Mononuclear cell (primary cell): ENCODE data around the gene THSD7B. TPM values are rescaled to one million over a fixed set of nuclear protein-coding genes. Genes with fewer than 3 reads are reported as not detected.

Experiments used
- H3K27me3 ChIP-seq: 2 replicates; pipeline ENCODE4 v1.6.0; 2011; ENCODE audit warnings: low read length, control low read depth; ENCODE audit not compliant: insufficient read depth
- H3K4me1 ChIP-seq: 2 replicates; pipeline ENCODE4 v1.5.1; 2011; ENCODE audit warnings: mild to moderate bottlenecking, low read length, control low read depth; ENCODE audit not compliant: insufficient read depth
- H3K4me3 ChIP-seq: 2 replicates; pipeline ENCODE4 v1.5.1; 2011; ENCODE audit warnings: mild to moderate bottlenecking, low read length, moderate library complexity
- H3K9me3 ChIP-seq: 2 replicates; pipeline ENCODE4 v1.5.1; 2011; ENCODE audit warnings: low read depth, mild to moderate bottlenecking, control low read depth, low read length
- total RNA-seq: library from RNA; depleted of rRNA; stranded (reverse); fragments of >200 nt; gene quantifications from one replicate; pipeline ENCODE4 v1.2.3, GENCODE V29; 2012

Gene THSD7B
- total RNA-seq, 1 donor: not detected

DNA sequence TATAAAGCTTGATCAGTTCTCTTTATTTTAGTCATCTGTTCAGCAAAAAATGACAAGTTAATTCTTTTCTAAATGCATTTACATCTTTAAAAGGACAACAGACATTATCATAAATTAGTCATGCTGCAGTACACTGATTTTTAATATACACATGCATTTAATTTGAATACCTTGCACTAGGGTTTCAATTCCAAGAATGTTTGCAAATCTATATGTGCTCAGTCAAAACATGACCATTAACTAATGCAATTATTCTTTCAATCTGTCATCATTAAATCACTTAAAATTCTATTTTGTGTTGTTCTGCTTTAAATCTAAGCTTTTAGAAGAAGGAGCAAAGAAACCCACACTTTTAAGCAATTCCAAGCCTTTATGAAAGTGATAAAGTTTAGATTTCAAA lies 342.6 kb downstream of the THSD7B start:
- H3K9me3 ChIP-seq: no peaks in the 10 kb centered on the region
- H3K27me3 ChIP-seq: no peaks in the 10 kb centered on the region
- H3K4me1 ChIP-seq: no peaks in the 10 kb centered on the region
- no peak overlapping the region for H3K4me3 ChIP-seq

DNA sequence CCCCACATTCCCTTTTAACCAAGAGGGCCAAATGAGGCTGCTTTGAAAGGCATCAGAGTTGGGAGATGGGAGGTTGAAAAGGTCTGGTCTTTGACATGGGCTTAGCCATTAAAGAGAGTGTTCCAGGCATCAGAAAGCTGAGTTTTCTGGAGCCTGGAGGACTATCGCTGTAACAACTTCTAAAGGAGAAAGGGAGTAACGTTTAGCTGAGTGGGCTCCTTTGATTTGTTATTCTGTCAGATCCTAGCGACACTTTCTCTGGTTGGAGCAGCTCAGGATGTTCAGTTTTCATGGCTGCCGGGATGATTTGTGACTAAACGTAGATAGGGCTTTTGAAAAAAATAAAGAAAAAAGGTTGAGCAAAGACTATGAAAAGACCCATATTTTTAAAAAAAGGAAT lies 346.6 kb downstream of the THSD7B start:
- H3K4me1 ChIP-seq: no peaks in the 10 kb centered on the region
- no peak overlapping the region for H3K4me3 ChIP-seq
- H3K9me3 ChIP-seq: no peaks in the 10 kb centered on the region
- no peaks in the 10 kb centered on the region for H3K27me3 ChIP-seq

DNA sequence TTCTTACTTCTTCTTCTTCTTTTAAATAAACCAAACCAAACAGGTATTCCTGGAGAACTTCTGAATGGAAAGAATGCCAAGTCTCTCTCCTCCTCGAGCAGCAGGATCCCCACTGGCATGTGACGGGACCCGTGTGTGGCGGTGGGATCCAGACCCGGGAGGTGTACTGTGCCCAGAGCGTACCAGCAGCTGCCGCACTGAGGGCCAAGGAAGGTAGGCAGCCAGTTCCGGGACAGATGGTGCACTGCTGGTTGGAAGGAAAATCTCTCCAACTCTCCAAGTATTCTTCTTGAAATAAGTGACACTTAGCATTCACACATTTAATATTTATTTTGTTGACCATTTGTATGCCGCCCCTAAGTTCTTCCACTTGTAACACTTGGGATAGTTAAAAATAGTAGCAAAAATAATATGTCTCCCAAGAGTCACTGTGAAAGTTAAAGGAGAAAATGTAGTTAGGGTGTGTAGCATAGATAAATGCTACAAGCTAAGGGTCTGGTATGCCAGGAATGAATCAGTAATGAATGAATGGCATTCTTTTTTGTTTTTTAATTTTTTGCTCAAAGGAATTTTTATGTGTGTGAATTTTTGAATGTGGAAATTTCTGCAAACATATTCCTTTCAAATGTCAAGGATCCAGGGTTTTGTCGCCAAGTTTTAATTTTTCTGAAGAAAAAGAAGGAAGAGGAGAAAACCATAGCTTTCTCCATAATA lies 349.9 kb downstream of the THSD7B start:
- Histone ChIP-seq H3K27me3 (no peaks in the 10 kb centered on the region), H3K9me3 (no peaks in the 10 kb centered on the region), H3K4me3 (no peak overlapping the region), H3K4me1 (no peaks in the 10 kb centered on the region)

DNA sequence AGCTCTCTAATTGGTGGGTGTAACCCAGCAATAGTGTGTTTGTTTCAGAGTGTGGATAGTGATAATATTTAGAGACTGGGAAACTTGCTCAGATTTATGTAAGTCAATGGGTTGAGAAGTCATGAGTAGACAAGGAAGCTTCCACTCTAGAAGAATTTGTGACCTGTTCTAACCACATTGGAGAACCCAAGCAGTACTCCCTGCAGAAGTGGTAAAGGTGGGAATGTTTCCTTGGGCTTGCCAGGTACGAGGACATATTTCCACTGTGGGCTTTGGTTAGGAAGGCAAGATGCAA lies 350.4 kb downstream of the THSD7B start:
- H3K4me1 ChIP-seq: no peaks in the 10 kb centered on the region
- no peak overlapping the region for H3K4me3 ChIP-seq
- H3K27me3 ChIP-seq: no peaks in the 10 kb centered on the region
- no peaks in the 10 kb centered on the region for H3K9me3 ChIP-seq

DNA sequence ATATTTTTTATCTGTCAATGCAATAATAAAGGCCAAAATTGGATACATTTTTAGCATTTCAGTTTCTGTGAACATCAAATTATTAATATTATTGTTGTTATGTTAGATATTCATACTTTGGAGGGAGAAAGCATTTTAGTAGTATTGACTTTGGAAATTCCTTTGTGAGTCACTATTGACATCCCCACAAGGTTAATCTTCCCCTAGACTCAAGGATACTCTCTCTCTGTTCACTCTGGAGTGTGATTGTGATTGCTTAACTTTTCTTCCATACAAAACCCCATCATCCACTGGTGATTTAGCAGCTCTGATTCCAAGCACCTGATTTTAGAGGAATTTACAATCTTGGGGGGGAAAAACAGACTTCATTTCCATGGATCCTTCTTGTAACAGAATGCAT lies 352.0 kb downstream of the THSD7B start:
- Histone ChIP-seq H3K4me1 (no peaks in the 10 kb centered on the region), H3K9me3 (no peaks in the 10 kb centered on the region), H3K27me3 (no peaks in the 10 kb centered on the region), H3K4me3 (no peak overlapping the region)

DNA sequence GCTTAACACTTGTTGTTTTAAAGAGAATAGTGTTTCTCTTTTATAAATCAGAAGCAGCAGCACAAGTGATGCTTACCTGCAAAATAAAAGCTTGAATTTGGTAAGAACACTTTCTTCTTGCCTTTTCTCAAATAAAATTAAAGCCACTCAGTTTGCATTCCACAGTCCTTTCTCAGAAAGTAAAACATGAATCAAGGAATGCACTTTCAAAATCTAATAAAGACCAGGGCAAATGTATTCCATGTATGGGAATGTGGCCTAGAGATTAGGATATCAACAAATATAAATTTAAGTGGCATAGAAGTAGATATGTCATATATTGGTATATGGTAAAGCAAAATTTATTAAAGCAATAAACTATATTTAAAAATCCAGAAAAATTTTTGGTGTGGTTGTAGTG lies 352.8 kb downstream of the THSD7B start:
- H3K4me3 ChIP-seq: no peak overlapping the region
- no peaks in the 10 kb centered on the region for H3K27me3 ChIP-seq
- H3K4me1 ChIP-seq: no peaks in the 10 kb centered on the region
- H3K9me3 ChIP-seq: no peaks in the 10 kb centered on the region

DNA sequence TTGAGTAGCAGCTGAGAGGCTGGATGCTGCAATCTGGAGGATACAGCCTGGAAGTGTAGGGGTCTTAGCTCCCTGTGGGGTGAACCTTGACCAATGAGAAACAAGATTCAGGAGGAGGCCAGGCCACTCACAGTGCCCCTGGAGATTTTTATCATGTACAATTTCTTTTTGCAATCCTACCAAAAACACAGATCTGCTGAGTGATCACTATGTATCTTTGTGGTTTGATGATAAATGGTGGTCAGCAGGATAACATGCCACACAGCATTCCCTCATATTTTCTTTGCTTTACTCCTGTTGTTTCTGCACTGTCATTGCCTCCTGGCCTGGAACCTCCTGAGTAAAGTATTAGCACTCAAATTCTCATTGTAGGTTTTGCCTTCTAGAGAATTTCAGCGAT lies 357.9 kb downstream of the THSD7B start:
- H3K4me1 ChIP-seq: no peaks in the 10 kb centered on the region
- H3K27me3 ChIP-seq: no peaks in the 10 kb centered on the region
- no peaks in the 10 kb centered on the region for H3K9me3 ChIP-seq
- no peak overlapping the region for H3K4me3 ChIP-seq

DNA sequence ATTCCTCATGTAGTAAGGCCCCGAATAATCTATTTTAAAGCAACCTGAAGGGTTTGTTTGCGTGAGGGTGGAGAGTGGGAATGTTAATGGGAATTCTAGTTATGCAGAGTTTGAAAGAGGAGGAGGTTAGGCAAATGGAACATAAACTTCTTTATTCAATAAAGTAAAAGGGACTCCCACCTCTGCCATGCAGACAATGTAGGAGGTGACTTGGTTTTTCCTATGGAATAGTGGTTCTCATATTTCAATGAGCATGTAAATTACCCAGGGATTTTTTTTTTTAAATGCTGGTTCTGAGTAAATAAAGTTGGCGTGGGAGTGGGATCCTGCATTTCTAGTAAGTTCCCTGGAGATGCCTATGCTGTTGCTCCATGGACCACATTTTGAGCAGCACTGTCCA lies 367.9 kb downstream of the THSD7B start:
- Histone ChIP-seq H3K9me3 (no peaks in the 10 kb centered on the region), H3K27me3 (no peaks in the 10 kb centered on the region), H3K4me3 (no peak overlapping the region), H3K4me1 (no peaks in the 10 kb centered on the region)

DNA sequence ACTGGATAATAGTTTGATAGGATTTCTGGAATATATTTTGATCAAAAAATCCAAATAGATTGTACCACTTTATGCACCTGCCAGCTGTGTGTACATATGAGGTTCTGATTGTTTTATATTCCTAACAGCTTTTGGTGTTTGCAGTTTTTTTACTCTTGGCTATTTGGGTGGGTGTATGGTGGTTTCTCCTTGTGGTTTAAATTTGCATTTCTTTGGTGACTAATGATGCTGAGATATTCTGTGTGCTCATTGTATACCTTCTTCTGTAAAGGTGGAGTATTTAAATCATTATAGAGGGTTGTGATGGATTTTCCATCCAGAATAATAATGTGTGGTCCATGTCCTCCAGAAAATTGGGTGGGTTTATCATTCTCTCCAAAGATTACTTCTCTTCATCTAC lies 372.9 kb downstream of the THSD7B start:
- Histone ChIP-seq H3K27me3 (no peaks in the 10 kb centered on the region), H3K9me3 (no peaks in the 10 kb centered on the region), H3K4me1 (no peaks in the 10 kb centered on the region), H3K4me3 (no peak overlapping the region)

DNA sequence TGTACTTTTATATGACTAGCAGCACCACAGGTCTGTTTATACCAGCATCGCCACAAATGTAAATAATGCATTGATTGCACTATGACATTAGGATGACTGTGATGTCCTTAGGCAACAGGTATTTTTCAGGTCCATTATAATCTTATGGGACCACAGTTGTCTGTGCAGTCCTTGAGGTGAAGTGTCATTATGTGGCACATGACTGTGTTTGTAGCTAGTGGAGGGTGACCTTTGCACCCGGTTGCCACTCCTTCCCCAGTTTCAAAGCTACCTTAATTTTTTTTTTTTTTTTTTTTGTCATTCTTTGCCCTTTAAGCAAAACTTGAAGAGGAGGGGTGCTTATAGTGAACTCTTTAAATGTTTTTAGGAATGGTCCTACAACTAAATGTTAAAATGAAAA lies 386.4 kb downstream of the THSD7B start:
- Histone ChIP-seq H3K9me3 (no peaks in the 10 kb centered on the region), H3K4me3 (no peak overlapping the region), H3K27me3 (no peaks in the 10 kb centered on the region), H3K4me1 (no peaks in the 10 kb centered on the region)

DNA sequence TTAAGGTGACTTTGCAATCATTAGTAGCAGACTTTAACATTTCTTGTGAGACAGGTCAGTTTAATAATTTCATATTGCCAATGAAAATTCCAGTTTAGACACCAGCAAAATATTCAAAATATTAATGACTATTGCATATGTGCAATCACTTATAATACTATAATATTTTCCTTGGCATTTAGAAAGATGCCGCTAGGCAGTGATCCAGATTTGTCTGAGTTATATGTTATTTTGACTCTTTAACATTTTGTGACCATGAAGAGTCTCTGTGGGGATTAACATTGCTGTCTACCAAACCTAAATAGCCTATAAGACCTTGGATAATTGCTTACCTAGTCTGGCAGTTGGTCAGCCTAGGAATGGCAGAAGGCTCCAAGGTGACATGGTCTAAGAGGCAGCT lies 389.6 kb downstream of the THSD7B start:
- Histone ChIP-seq H3K4me1 (no peaks in the 10 kb centered on the region), H3K4me3 (no peak overlapping the region), H3K9me3 (no peaks in the 10 kb centered on the region), H3K27me3 (no peaks in the 10 kb centered on the region)

DNA sequence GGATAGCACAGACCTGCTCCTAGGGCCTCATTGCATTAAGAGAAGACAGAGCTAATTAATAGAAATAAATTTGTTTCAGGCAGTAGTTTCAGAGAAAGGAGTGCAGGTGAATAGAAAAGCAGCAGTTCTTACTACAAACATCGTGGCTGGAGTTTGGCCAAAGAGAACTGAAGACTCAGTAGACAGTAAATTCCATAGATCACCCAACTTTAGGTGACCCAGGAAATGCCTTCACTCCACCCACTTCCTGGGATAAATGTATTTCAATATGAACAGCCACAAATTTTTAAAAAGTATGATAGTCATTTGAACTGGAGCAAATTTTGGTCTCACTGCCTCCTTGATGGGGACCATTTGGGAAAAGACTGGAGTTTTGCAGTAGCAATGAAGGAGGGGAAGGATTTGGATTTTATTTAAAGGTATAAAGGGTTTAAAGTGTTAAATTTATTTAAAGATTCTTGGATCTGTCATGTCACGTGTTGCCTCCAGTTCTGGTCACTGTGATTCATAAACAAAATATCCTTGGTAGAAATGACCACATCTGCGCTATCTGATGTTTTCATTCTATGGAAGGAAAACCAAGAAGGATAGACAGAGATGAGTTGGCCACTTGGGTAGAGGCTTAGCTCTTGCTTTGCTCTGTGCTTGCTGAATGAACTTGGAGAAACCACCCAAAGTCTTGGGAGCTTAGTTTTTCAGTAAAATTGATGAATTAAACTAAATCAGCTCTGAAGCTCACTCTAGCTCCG lies 390.2 kb downstream of the THSD7B start:
- H3K9me3 ChIP-seq: no peaks in the 10 kb centered on the region
- no peaks in the 10 kb centered on the region for H3K4me1 ChIP-seq
- no peak overlapping the region for H3K4me3 ChIP-seq
- no peaks in the 10 kb centered on the region for H3K27me3 ChIP-seq

DNA sequence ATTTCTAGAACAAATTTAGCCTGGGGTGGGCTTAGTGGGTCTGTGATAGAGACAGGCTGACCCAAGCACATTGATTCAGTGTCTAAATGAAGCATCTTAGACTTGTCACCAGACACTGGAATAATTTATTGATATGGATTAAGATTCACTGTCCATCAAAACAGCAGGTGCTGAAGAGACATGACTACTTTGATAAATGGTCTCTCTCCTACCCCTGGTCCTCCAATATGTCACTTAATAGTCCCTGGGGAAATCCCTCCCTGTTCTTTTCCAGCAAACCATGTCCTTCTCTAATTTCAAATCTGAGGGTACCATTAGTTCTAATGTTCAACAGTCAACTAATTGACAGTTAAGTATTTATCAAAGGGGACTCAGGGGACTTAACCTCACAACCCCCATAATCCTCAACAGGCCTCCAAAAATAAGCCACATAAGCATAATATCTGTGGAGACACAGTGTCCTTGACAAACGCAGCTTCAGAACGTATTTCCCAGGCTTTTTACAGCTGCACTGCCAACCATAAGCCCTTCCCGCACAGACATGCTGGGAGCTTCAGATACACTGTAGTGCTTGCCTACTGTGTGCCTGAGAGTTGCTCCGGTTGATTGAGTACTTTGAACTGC lies 391.0 kb downstream of the THSD7B start:
- Histone ChIP-seq H3K27me3 (no peaks in the 10 kb centered on the region), H3K9me3 (no peaks in the 10 kb centered on the region), H3K4me3 (no peak overlapping the region), H3K4me1 (no peaks in the 10 kb centered on the region)

DNA sequence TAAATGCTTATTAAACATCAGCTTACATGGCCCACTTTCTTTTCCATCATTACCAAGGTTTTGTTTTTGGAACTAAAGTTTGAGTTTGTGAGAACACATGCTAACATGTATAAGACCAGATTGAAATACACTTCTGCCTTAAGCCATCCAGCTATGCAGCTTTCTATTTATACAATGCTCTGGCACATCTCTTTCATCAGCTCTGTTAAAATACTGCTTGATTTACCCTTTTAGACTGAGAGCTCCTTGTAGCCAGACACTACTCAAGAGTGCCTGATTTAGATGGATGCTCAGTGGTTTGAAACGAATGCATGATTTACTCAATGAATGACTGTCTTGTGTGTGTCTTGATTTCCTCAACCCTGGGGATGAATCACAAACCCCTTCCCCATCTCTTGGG lies 392.5 kb downstream of the THSD7B start:
- H3K4me1 ChIP-seq: no peaks in the 10 kb centered on the region
- no peaks in the 10 kb centered on the region for H3K9me3 ChIP-seq
- no peaks in the 10 kb centered on the region for H3K27me3 ChIP-seq
- no peak overlapping the region for H3K4me3 ChIP-seq

DNA sequence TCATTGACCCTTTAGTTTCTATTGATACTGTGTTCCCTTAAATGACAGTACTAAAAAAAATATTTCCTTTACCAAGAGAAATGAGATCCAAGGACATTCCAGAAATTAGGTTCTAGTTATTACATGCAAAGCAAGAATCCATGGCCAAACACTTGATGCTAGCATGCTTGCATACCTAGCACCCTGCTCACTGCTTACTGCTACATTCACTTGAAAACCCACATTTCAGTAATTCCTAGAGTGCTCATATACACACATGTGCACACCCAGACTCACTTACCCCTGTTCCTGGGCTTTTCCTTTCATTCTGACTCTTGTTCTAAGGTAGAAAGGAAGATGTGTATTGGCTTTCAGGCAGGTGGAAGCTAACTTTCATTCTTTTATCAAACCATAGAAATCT lies 395.9 kb downstream of the THSD7B start:
- Histone ChIP-seq H3K4me1 (no peaks in the 10 kb centered on the region), H3K4me3 (no peak overlapping the region), H3K27me3 (no peaks in the 10 kb centered on the region), H3K9me3 (no peaks in the 10 kb centered on the region)

DNA sequence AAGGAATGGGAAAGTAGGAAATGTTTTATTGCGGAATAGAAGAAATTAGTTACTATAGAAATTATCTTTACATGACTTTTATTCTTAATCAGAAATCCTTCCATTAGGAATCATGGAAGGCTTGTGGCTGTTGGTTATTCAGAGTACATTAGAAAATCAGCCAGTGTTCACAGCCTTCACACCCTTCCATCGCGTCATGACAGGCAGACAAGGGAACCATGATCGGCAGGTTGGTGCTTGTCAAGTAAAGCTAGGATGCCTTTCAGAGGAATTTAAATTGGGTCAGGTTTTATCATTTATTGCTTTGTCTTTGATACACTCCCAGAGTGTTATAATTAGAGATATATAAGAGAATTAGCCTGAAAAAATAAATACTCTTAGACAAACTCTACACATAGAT lies 400.6 kb downstream of the THSD7B start:
- H3K4me3 ChIP-seq: no peak overlapping the region
- no peaks in the 10 kb centered on the region for H3K27me3 ChIP-seq
- no peaks in the 10 kb centered on the region for H3K4me1 ChIP-seq
- no peaks in the 10 kb centered on the region for H3K9me3 ChIP-seq
